K562 (cell line): ENCODE data around the gene COL8A2. TPM values are rescaled to one million over a fixed set of nuclear protein-coding genes. Genes with fewer than 3 reads are reported as not detected.

ENCODE experiments used
- ARID1B ChIP-seq: fragments of 450-650 bp; IDR thresholded peaks from 2 replicates; pipeline ENCODE4 v1.6.1; 2016; ENCODE audit warnings: antibody characterized with exemption, mild to moderate bottlenecking, inconsistent platforms
- CGGBP1 ChIP-seq: fragments of 250-450 bp; sonication (Bioruptor Pico); IDR thresholded peaks from 2 replicates; pipeline ENCODE4 v1.9.0; 2021; ENCODE audit warnings: mild to moderate bottlenecking
- CXXC5 ChIP-seq: fragments of 250-450 bp; sonication (Bioruptor Pico); IDR thresholded peaks from 2 replicates; pipeline ENCODE4 v1.8.0; 2022; ENCODE audit warnings: inconsistent platforms, mild to moderate bottlenecking, moderate library complexity
- EGR1 ChIP-seq: fragments of 450-650 bp; conservative IDR thresholded peaks from 2 replicates; pipeline ENCODE4 v1.6.1; 2017; ENCODE audit warnings: mild to moderate bottlenecking
- ETV6 ChIP-seq, 3 experiments: fragments of 150-350 bp in 1 of 3; sonication (generic) in 1 of 3; formaldehyde crosslinking in 1 of 3; IDR thresholded peaks; 2 replicates each; pipeline versions ENCODE4 v1.6.1 to v1.8.0; 2014 to 2022; ENCODE audit warnings: borderline replicate concordance in 2 of 3, low read depth in 2 of 3, antibody characterized with exemption in 1 of 3, low read length in 1 of 3, mild to moderate bottlenecking in 1 of 3, missing genetic modification reagents in 1 of 3
- EZH2 ChIP-seq: IDR thresholded peaks from 2 replicates; pipeline ENCODE4 v1.6.1; 2012; ENCODE audit warnings: low read depth, mild to moderate bottlenecking, inconsistent platforms, low read length, borderline replicate concordance
- FIP1L1 ChIP-seq: fragments of 200-400 bp; formaldehyde crosslinking; IDR thresholded peaks from 2 replicates; pipeline ENCODE4 v1.6.1; 2018; ENCODE audit warnings: mild to moderate bottlenecking, low read depth, low read length; ENCODE audit not compliant: poor library complexity, severe bottlenecking
- FUS ChIP-seq: fragments of 200-400 bp; formaldehyde crosslinking; optimal IDR thresholded peaks from 2 replicates; pipeline ENCODE3; 2017; ENCODE audit warnings: low read depth, low read length
- GTF2E2 ChIP-seq: fragments of 200-800 bp; sonication (Bioruptor generic); IDR thresholded peaks from 2 replicates; pipeline ENCODE4 v1.6.1; 2016; ENCODE audit warnings: missing genetic modification characterization, missing compliant biosample characterization
- HDAC8 ChIP-seq: fragments of 450-650 bp; IDR thresholded peaks from 2 replicates; pipeline ENCODE4 v1.6.1; 2016; ENCODE audit warnings: mild to moderate bottlenecking, missing genetic modification characterization, moderate library complexity, missing compliant biosample characterization
- HLTF ChIP-seq: fragments of 450-650 bp; IDR thresholded peaks from 2 replicates; pipeline ENCODE4 v1.6.1; 2016
- LARP7 ChIP-seq: fragments of 450-650 bp; IDR thresholded peaks from 2 replicates; pipeline ENCODE4 v1.6.1; 2016
- PCBP2 ChIP-seq: fragments of 200-400 bp; formaldehyde crosslinking; IDR thresholded peaks from 2 replicates; pipeline ENCODE4 v1.6.1; 2018; ENCODE audit warnings: low read length, low read depth, mild to moderate bottlenecking, moderate library complexity; ENCODE audit not compliant: poor library complexity, severe bottlenecking
- POLR2A ChIP-seq: fragments of 450-650 bp; conservative IDR thresholded peaks from 2 replicates; pipeline ENCODE4 v1.6.1; 2016
- SIN3A ChIP-seq, 2 experiments: fragments of 150-350 bp in 1 of 2; IDR thresholded peaks; 2 replicates each; pipeline ENCODE4 v1.6.1; 2011 to 2016; ENCODE audit warnings: borderline replicate concordance in 2 of 2, low read depth in 2 of 2, low read length in 2 of 2, mild to moderate bottlenecking in 2 of 2, moderate library complexity in 2 of 2; ENCODE audit not compliant: control insufficient read depth in 1 of 2
- SMAD4 ChIP-seq: fragments of 250-450 bp; sonication (Bioruptor Pico); conservative IDR thresholded peaks from 2 replicates; pipeline ENCODE4 v1.8.0; 2021; ENCODE audit warnings: inconsistent platforms, mild to moderate bottlenecking, moderate library complexity
- ZC3H8 ChIP-seq: fragments of 450-650 bp; IDR thresholded peaks from 2 replicates; pipeline ENCODE4 v1.6.1; 2017
- ZNF174 ChIP-seq: fragments of 250-450 bp; sonication (Bioruptor Pico); IDR thresholded peaks from 2 replicates; pipeline ENCODE4 v1.4.0; 2020; ENCODE audit warnings: mild to moderate bottlenecking
- ZNF263 ChIP-seq: sonication (generic); formaldehyde crosslinking; IDR thresholded peaks from 2 replicates; pipeline ENCODE4 v1.8.0; 2022; ENCODE audit warnings: mild to moderate bottlenecking, missing genetic modification reagents, borderline replicate concordance
- polyA plus RNA-seq, 8 experiments: library from polyadenylated mRNA; depleted of rRNA in 4 of 8; stranded (reverse) in 5 of 8; unstranded in 3 of 8; fragments of >200 nt; fragmentation: Nextera tagmentation in 2 of 8; fragmentation: Illumina TruSeq in 1 of 8; extraction: Ambion mirVana in 2 of 8; extraction: Trizol in 1 of 8; gene quantifications; 2 replicates each; pipeline versions ENCODE4 v1.2.1 to v1.2.3, GENCODE V29; 2011 to 2014; ENCODE audit warnings: inconsistent platforms in 1 of 8, missing spikeins in 1 of 8
- total RNA-seq, 7 experiments: library from RNA; depleted of rRNA in 6 of 7; stranded (reverse); fragments of >200 nt in 6 of 7; fragmentation: Illumina TruSeq in 2 of 7; extraction: Trizol in 2 of 7; gene quantifications; 2 replicates each; pipeline versions ENCODE4 v1.2.1 to v1.2.3, GENCODE V29; 2011 to 2021; ENCODE audit warnings: low replicate concordance in 1 of 7
- TF ChIP-seq, protein P1 (sequence below): fragments of 450-650 bp; IDR thresholded peaks from 2 replicates; pipeline ENCODE4 v1.6.1; 2016; ENCODE audit warnings: low read depth

COL8A2 gene
- total and polyA plus RNA-seq, 9 of the 15 experiments (the other 6 are each of a cell fraction or from before 2014, with no cell fraction given) = 0.03 to 0.14 (median 0.04) TPM; not detected in 5

DNA sequence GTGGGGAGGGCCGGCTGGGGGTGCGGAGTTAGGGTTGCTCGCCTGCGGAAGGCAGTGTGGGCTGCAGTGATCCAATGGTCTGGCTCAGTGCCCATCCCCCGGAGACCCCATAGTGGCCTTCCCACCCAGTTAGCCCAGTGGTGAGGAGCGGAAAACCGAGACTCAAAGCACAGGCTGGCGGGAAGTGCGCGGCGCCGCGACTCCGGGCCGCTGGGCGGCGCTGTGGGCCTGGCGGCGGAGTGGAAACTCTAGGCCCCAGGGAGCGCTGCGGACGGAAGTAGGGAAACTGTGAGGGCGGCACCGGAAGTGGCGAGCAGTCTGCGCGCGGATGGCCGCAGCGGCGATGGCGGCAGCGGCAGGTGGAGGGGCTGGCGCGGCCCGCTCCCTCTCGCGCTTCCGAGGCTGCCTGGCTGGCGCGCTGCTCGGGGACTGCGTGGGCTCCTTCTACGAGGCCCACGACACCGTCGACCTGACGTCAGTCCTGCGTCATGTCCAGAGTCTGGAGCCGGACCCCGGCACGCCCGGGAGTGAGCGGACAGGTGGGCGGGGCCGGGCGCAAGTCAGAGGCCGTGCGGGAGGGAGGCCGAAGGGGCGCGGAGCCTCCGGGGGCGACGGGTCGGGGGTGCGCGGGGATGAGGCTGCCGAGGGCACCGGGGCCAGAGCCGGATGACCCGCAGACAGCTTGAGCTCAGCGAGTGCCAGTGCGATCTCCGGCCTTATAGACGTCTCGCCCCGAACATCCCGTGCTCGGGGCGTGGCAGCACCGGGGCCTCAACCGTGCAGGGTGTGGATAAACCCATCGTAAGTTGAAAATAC lies 36.2 kb downstream of the COL8A2 start, which contains the start of gene ADPRS (continued):
- TF ChIP-seq HLTF (0 out of 2 replicates have a peak, but pooled peaks have one; percentile 37), POLR2A (peak; percentile 98), EZH2 (no peak), SMAD4 (CRISPR knock-in tag) (peak; percentile 88), EGR1 (peak; percentile 62), CGGBP1 (no peak), CXXC5 (peak; percentile 94), ETV6 (IDR thresholded peaks at IDR 0.05; ENCODE audit: borderline replicate concordance in 1 of 2, low read depth in 2 of 2, low read length in 1 of 2) (peak in 1 of 2 experiments; percentile 75; a peak in 1 of 4 replicates), ETV6 (CRISPR knock-in tag; IDR thresholded peaks at IDR 0.05; ENCODE audit: borderline replicate concordance) (no peak), PCBP2 (no peak), ZNF174 (CRISPR knock-in tag) (no peak), GTF2E2 (tag) (peak; percentile 75; the same call in 1 of the 2 replicates), ZC3H8 (no peak), LARP7 (no peak), FUS (peak; percentile 64), ZNF263 (peak; percentile 68; the same call in 1 of the 2 replicates), ARID1B (no peak), HDAC8 (tag) (peak; percentile 43; the same call in 1 of the 2 replicates), SIN3A (IDR thresholded peaks at IDR 0.05; ENCODE audit: borderline replicate concordance in 2 of 2, control insufficient read depth in 1 of 2, low read depth in 2 of 2, low read length in 2 of 2) (peak; percentile 97; a peak in 3 of 4 replicates), FIP1L1 (peak; percentile 98)
- TF ChIP-seq, protein P1, sequence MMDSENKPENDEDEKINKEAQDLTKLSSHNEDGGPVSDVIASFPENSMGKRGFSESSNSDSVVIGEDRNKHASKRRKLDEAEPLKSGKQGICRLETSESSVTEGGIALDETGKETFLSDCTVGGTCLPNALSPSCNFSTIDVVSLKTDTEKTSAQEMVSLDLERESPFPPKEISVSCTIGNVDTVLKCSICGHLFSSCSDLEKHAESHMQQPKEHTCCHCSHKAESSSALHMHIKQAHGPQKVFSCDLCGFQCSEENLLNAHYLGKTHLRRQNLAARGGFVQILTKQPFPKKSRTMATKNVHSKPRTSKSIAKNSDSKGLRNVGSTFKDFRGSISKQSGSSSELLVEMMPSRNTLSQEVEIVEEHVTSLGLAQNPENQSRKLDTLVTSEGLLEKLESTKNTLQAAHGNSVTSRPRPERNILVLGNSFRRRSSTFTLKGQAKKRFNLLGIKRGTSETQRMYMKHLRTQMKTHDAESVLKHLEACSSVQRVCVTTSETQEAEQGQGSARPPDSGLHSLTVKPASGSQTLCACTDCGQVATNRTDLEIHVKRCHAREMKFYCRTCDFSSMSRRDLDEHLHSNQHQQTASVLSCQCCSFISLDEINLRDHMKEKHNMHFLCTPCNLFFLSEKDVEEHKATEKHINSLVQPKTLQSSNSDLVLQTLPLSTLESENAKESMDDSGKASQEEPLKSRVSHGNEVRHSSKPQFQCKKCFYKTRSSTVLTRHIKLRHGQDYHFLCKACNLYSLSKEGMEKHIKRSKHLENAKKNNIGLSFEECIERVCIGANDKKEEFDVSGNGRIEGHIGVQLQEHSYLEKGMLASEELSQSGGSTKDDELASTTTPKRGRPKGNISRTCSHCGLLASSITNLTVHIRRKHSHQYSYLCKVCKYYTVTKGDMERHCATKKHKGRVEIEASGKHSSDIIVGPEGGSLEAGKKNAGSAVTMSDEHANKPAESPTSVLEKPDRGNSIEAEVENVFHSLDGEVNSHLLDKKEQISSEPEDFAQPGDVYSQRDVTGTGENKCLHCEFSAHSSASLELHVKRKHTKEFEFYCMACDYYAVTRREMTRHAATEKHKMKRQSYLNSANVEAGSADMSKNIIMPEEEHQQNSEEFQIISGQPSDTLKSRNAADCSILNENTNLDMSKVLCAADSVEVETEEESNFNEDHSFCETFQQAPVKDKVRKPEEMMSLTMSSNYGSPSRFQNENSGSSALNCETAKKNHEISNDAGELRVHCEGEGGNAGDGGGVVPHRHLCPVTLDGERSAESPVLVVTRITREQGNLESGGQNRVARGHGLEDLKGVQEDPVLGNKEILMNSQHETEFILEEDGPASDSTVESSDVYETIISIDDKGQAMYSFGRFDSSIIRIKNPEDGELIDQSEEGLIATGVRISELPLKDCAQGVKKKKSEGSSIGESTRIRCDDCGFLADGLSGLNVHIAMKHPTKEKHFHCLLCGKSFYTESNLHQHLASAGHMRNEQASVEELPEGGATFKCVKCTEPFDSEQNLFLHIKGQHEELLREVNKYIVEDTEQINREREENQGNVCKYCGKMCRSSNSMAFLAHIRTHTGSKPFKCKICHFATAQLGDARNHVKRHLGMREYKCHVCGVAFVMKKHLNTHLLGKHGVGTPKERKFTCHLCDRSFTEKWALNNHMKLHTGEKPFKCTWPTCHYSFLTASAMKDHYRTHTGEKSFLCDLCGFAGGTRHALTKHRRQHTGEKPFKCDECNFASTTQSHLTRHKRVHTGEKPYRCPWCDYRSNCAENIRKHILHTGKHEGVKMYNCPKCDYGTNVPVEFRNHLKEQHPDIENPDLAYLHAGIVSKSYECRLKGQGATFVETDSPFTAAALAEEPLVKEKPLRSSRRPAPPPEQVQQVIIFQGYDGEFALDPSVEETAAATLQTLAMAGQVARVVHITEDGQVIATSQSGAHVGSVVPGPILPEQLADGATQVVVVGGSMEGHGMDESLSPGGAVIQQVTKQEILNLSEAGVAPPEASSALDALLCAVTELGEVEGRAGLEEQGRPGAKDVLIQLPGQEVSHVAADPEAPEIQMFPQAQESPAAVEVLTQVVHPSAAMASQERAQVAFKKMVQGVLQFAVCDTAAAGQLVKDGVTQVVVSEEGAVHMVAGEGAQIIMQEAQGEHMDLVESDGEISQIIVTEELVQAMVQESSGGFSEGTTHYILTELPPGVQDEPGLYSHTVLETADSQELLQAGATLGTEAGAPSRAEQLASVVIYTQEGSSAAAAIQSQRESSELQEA = no peak
